GM12801 (cell line): Measurements from ENCODE around the gene STPG3.

Source experiments
- TF ChIP-seq, protein P1 (sequence below): IDR thresholded peaks from one replicate; pipeline ENCODE4 v1.5.1; 2011; ENCODE audit warnings: control low read depth; ENCODE audit not compliant: insufficient read length; ENCODE audit errors: extremely low read depth

The STPG3 gene

DNA sequence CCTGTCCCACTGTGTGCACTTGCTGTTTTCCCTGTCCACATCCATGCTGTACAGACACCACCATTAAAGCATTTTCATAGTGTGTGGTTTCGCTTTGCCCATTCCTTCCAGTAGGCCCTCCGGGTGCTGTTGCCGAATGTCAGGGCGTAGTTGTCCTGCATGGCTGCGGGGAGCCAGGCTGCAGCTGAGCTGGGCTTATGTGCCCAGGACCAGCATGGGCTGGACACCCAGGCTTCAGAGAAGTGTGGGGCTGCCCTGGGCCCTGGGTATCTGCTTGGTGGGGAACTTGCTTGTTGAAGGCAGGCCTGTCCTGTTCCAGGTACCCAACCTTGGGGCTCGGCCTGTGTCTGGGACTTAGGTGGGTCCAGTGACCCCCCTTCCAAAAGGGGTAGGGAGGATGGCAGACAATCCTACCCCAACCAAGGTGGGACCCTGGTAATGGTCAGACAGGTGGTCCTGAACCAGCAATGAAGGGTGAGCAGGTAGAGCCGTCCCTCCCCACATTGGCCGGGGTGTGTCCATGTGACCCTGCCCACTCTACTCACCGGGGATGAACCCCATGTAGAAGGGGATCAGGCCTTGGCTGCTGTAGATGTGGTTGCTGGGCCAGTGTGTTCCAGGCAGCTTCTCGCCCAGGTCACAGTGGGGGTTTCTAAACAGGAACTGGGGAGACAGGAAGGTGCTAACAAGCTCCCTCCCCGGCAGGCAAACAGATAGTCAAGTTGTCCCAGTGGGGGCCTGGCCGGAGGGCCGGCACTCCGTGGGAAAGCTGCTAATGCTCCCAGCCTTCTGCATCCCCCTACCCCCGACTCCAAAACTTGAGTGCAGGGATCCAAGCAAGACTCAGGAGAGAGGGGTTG lies 7.2 kb upstream of the STPG3 start:
- TF ChIP-seq, protein P1, sequence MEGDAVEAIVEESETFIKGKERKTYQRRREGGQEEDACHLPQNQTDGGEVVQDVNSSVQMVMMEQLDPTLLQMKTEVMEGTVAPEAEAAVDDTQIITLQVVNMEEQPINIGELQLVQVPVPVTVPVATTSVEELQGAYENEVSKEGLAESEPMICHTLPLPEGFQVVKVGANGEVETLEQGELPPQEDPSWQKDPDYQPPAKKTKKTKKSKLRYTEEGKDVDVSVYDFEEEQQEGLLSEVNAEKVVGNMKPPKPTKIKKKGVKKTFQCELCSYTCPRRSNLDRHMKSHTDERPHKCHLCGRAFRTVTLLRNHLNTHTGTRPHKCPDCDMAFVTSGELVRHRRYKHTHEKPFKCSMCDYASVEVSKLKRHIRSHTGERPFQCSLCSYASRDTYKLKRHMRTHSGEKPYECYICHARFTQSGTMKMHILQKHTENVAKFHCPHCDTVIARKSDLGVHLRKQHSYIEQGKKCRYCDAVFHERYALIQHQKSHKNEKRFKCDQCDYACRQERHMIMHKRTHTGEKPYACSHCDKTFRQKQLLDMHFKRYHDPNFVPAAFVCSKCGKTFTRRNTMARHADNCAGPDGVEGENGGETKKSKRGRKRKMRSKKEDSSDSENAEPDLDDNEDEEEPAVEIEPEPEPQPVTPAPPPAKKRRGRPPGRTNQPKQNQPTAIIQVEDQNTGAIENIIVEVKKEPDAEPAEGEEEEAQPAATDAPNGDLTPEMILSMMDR = no peak

DNA sequence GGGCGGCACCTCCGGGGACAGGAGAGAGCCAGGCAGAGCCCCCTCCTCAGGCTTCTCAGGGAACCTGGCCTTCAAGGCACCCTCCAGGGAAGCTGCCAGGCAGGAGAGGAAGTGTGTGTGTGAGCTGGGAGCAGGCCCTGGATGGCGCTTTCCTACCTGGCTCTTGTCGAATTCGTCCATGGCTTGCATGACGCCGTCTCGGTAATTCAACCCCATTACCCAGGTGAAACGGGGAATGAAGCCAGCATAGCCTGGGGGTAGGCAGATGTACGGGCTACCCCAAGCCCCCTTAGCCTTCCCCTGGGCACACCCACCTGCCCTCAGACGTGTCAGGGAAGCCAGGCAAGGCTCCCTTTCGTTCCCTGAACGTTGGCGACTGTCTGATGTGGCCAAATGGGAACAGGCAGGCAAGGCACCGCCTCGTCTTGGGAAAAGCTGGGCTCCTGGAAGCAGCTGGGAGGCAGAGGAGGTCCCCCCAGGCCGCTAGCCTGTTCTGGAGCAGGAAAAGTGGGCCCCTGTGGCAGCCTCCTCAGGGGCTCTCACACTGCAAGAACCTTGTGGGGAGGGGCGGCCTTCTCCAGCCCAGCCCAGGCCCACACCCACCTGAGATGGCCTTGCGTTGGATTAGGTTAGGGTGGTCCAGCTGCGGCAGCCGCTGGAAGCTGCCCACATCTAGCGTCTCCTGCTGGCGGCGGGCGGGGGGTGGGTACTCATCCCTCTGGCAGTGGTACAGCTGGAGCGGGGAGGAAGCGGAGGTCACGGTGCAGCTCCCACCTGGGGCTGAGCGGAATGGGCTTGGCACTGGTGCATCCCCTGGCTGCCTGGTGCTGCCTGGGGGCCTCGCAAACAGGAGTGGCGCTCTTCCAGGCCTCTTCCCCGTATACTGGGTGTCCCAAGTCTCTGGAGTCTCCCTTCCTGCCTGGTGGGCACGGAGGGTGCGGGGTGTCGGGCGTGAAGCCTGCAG lies 6.3 kb upstream of the STPG3 start:
- TF ChIP-seq, protein P1 = no peak

DNA sequence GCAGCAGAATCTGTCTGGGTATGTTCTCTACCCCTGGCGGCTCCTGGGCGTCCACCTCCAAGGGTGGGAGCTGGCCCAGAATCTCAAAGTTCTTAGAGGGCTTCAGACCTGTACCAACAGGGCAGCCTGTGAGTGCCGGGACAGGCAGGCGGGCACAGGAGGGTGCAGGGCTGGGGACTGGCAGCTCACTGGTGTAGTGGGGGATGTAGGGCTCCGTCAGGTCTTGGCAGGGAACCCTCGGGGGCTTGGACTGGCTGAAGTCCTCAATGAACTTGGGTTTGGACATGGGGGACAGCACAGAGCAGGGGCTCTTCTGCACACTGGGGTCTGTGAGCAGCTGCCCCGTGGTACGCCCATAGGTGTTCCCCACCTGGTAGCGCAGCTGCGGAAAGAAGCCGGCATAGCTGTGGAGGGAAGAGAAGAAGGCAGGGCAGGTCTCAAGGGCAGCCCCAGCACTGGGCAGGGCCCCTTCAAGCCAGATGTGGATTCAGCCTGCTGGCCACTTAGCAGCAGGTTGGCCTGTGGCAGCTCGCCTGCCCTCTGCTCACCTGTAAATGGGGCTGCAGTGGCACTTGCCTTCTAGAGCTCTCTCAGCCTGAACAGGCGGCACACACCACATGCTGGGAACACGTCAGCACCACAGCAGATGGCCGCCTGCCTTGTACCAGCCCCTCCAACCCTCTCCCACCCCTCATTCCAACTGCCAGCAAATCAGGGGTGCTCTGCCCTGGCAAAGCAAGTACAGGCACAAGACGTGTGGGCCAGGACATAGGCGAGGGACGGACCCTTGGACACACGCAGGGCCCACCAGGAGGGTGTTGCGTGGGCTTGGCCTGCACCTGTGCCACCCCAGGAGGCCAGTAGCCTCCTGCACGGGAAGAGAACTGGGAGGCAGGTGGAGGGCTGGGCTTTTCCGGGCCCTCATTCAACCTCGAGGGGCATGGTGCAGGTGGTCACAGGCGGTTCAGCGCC lies 5.3 kb upstream of the STPG3 start:
- TF ChIP-seq, protein P1 = no peak

DNA sequence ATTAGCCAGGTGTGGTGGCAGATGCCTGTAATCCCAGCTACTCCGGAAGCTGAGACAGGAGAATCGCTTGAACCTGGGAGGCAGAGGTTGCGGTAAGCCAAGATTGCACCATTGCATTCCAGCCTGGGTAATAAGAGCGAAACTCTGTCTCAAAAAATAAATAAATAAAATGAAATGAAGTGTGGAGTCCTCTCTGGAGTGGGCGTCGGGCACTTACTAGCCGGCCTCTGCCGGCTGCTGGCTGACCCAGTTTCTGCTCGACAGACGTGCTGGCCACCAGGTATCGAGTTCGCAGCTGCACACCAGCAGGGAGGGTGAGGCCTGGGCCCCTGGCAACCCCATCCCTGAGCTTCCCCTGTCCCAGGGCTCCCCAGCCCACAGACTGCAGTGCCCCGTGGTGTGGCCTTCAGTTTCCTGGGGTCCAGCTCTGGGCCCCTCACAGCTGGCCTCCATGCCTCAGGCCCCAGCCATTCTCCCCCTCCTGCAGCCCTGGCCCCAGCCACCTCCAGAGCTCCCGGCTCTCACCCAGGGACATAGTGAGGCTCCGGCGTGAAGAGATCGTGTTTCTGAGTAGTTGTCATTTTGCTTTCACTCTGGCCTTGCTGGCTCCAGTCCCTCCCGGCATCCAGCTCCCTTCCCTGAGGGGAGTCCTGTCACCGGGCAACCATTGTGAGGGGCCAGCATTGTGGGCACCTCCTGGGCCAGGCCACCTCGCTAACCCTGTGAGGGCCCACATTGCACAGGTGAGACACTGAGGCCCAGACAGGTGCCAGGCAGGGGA lies 3.8 kb upstream of the STPG3 start:
- TF ChIP-seq, protein P1 = no peak

DNA sequence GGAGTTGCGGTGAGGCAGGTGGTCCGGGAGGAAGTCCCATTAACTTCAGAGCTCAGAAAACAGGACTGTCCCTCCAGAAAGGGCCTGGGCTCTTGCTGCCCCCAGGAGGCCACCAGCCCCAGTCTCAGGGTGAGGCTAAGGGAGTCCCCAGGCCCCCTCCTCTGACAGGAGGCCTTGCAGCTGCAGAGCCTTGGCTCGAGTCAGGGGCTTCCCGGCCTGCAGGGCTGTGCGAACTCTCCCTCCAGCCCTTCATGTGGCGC lies 3.2 kb upstream of the STPG3 start:
- TF ChIP-seq, protein P1 = no peak

DNA sequence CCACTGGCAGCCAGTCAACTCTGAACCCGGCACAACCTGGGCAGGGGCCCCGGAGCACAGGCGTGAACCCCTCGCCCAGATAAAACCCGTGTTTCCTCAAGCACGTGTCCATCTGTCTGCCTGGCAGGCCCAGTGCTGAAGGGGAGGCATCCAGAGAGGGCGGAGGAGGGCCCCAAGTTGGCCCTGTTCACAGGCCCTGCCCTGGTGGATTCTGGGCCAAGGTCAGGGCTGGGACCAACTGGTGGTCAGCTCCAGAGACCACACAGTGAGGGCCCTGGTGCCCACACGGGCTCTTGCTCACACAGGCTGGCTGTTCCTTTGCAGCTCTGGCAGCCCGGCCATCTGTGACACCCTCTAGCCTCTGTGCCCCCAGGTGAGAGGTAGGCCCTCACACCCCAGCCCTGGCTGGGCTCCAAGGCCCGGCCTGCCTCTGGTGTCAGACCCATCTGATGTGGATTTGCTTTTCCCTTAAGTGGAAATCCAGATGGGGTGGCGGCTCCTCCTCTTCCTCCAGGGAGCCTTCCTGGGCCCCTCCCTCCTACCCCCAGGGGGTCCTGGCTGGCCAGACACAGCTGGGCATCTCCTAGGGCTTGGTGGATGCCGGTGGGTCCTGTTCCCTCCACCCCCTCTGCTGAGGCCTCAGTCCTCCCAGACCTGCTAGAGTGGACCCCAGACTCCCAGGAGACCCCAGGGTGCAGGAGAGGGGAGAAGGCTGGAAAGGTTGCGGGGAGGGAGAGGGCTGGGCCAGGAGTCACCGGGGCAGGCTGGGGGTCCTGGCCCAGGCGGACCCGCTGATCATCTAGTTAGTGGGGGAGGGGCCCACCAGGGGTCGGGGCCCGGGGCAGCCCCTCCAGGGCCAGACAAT lies 525 bp upstream of the STPG3 start:
- TF ChIP-seq, protein P1 = no peak
